ENCODE data around the gene CDHR1. TPM values are rescaled to one million over a fixed set of nuclear protein-coding genes. Genes with fewer than 3 reads are reported as not detected.

Gene CDHR1
- not detected for polyA plus RNA-seq (2012; ENCODE audit: insufficient read length, low read depth)

DNA sequence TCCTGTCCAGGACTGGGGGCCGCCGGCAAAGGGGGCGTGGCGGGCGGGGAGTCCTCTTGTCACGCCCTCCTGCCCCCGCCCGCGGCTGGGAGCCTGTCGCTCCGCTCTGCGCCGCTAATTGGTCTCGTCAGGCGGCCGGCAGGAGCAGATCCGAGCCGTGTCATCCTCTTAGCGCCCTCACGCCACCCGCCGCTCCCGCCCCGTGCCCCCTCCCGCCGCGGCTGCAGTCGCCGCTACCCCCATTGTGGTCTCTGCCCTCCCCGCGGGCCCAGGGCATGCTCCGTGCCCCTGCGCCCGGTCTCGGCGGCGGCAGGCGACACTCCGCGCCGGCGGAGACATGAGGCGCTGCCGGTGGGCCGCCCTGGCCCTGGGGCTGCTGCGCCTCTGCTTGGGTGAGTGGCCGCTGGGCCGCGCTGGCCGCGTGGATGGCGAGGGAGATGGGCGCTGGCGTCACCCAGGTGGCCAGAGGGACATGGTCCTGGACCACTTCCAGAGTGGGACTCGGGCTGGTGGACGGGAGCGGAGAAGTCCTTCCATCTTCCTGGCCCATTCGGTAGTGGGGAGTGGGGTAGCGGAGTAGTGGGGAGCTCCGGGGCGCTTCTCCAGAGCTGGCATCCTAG is at the start of gene CDHR1:
Gene CDHR1, plus strand, starts transcription at position 114 of the 620 bp plus-strand sequence. Its CDS starts 224 bp downstream, at position 338.
- TF ChIP-seq TAF1 (IDR thresholded peaks at IDR 0.05; ENCODE audit: borderline replicate concordance, insufficient read depth, low read length) = no peak
- TF ChIP-seq SIN3A (IDR thresholded peaks at IDR 0.05; ENCODE audit: borderline replicate concordance, insufficient read depth, low read length) = no peak
- no peak for TF ChIP-seq FOXP2 (optimal IDR thresholded peaks at IDR 0.05; ENCODE audit: borderline replicate concordance, extremely low read depth, extremely low read length, insufficient read depth)
- no peak for TF ChIP-seq POLR2AphosphoS5 (IDR thresholded peaks at IDR 0.05; ENCODE audit: low read depth, low read length)

DNA sequence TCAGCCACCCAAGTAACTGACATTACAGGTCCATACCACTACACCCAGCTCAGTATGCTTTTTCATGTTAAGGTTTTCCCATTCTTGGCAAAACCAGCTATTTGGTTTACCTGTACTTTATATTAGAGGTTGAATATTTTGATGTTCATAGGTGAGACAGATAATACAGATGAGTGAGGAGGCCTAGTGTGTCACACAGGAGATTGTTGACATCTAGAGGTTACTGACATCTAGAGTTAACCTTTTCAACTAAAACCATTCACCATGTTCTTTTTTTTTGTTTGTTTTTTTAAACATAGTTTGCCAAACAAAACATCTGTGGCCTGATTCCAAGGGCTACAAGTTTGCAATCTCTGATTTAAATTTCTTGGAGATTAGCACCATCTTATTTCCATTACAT is 47.0 kb upstream of the CDHR1 start:
- TF ChIP-seq FOXP2 (optimal IDR thresholded peaks at IDR 0.05; ENCODE audit: borderline replicate concordance, extremely low read depth, extremely low read length, insufficient read depth) (no peak), POLR2AphosphoS5 (IDR thresholded peaks at IDR 0.05; ENCODE audit: low read depth, low read length) (no peak), SIN3A (IDR thresholded peaks at IDR 0.05; ENCODE audit: borderline replicate concordance, insufficient read depth, low read length) (no peak), TAF1 (IDR thresholded peaks at IDR 0.05; ENCODE audit: borderline replicate concordance, insufficient read depth, low read length) (no peak)
- TF ChIP-seq, protein P1, sequence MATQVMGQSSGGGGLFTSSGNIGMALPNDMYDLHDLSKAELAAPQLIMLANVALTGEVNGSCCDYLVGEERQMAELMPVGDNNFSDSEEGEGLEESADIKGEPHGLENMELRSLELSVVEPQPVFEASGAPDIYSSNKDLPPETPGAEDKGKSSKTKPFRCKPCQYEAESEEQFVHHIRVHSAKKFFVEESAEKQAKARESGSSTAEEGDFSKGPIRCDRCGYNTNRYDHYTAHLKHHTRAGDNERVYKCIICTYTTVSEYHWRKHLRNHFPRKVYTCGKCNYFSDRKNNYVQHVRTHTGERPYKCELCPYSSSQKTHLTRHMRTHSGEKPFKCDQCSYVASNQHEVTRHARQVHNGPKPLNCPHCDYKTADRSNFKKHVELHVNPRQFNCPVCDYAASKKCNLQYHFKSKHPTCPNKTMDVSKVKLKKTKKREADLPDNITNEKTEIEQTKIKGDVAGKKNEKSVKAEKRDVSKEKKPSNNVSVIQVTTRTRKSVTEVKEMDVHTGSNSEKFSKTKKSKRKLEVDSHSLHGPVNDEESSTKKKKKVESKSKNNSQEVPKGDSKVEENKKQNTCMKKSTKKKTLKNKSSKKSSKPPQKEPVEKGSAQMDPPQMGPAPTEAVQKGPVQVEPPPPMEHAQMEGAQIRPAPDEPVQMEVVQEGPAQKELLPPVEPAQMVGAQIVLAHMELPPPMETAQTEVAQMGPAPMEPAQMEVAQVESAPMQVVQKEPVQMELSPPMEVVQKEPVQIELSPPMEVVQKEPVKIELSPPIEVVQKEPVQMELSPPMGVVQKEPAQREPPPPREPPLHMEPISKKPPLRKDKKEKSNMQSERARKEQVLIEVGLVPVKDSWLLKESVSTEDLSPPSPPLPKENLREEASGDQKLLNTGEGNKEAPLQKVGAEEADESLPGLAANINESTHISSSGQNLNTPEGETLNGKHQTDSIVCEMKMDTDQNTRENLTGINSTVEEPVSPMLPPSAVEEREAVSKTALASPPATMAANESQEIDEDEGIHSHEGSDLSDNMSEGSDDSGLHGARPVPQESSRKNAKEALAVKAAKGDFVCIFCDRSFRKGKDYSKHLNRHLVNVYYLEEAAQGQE (IDR thresholded peaks at IDR 0.05; ENCODE audit: insufficient read depth in 1 of 2, low read depth in 2 of 2, low read length in 2 of 2) = no peak

DNA sequence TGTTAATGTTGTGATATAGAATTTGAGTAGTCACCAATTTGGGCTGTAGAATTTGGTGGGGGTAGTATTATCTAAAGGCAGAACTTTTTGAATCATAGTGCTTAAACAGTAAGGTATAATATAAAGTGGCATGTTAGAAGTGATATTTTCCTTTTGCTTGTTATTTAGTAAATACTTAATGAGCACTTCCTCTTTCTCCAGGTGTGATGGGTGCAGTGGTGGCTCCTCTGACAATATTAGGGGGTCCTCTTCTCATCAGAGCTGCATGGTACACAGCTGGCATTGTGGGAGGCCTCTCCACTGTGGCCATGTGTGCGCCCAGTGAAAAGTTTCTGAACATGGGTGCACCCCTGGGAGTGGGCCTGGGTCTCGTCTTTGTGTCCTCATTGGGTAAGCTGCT is 44.5 kb upstream of the CDHR1 start:
- TF ChIP-seq FOXP2 (optimal IDR thresholded peaks at IDR 0.05; ENCODE audit: borderline replicate concordance, extremely low read depth, extremely low read length, insufficient read depth) (no peak), POLR2AphosphoS5 (IDR thresholded peaks at IDR 0.05; ENCODE audit: low read depth, low read length) (no peak), TAF1 (IDR thresholded peaks at IDR 0.05; ENCODE audit: borderline replicate concordance, insufficient read depth, low read length) (no peak), SIN3A (IDR thresholded peaks at IDR 0.05; ENCODE audit: borderline replicate concordance, insufficient read depth, low read length) (no peak)
- TF ChIP-seq, protein P1 (IDR thresholded peaks at IDR 0.05; ENCODE audit: insufficient read depth in 1 of 2, low read depth in 2 of 2, low read length in 2 of 2) = no peak

- TF ChIP-seq FOXP2 (optimal IDR thresholded peaks at IDR 0.05; ENCODE audit: borderline replicate concordance, extremely low read depth, extremely low read length, insufficient read depth) (no peak), TAF1 (IDR thresholded peaks at IDR 0.05; ENCODE audit: borderline replicate concordance, insufficient read depth, low read length) (no peak), SIN3A (IDR thresholded peaks at IDR 0.05; ENCODE audit: borderline replicate concordance, insufficient read depth, low read length) (no peak)
- TF ChIP-seq, protein P1 (IDR thresholded peaks at IDR 0.05; ENCODE audit: insufficient read depth in 1 of 2, low read depth in 2 of 2, low read length in 2 of 2) = no peak
Measured at GRCh38 chr10:84152769-84153168, 41.6 kb upstream of the CDHR1 start.

GRCh38 chr10:84155521-84155920 is 38.8 kb upstream of the CDHR1 start:
- TF ChIP-seq, protein P1 (IDR thresholded peaks at IDR 0.05; ENCODE audit: insufficient read depth in 1 of 2, low read depth in 2 of 2, low read length in 2 of 2) = no peak
- no peak for TF ChIP-seq SIN3A (IDR thresholded peaks at IDR 0.05; ENCODE audit: borderline replicate concordance, insufficient read depth, low read length)
- no peak for TF ChIP-seq POLR2AphosphoS5 (IDR thresholded peaks at IDR 0.05; ENCODE audit: low read depth, low read length)
- TF ChIP-seq FOXP2 (optimal IDR thresholded peaks at IDR 0.05; ENCODE audit: borderline replicate concordance, extremely low read depth, extremely low read length, insufficient read depth) = no peak
- no peak for TF ChIP-seq TAF1 (IDR thresholded peaks at IDR 0.05; ENCODE audit: borderline replicate concordance, insufficient read depth, low read length)

All from PFSK-1 (cell line).